ENCODE measurements around the gene MMP23B. TPM values are rescaled to one million over a fixed set of nuclear protein-coding genes. Genes with fewer than 3 reads are reported as not detected.

Gene MMP23B
- total RNA-seq, 4 donors from 2014 or later: 5.5 to 27.2 (median 9.4) TPM

DNA sequence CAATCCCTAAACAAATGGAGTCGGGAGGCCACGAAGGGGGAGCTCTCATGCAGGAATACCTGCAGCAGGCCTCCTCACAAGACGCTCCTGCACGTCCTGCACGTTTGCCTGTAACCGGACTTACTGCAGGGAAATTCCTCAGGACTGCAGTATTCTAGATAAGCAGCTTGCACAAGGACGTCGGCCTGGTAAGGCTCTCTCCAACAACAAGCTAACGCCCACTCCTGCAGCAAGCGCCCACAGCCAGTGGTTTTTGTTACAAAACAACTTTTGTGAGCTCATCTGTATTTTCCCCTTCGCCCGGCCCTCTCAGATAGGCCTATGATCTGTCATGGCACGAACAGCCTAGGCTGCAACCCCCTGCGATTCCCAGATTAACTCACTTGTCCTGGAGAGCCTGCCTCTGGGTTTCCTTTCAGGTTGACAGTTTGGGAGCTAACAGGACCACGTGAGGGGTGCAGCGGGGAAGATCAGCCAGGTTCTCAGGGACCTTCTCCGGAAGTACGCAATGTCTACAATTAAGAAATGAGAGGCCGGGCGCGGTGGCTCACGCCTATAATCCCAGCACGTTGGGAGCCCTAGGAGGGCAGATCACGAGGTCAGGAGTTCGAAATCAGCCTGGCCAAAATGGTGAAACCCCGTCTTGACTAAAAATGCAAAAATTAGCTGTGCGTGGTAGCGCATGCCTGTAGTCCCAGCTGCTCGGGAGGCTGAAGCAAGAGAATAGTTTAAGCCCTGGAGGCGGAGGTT is 17.6 kb upstream of the MMP23B start:
- no peak for TF ChIP-seq POLR2AphosphoS5 (IDR thresholded peaks at IDR 0.05)
- no peak for TF ChIP-seq EP300 (IDR thresholded peaks at IDR 0.05)
- TF ChIP-seq POLR2A (IDR thresholded peaks at IDR 0.05): no peak
- TF ChIP-seq, protein P1, sequence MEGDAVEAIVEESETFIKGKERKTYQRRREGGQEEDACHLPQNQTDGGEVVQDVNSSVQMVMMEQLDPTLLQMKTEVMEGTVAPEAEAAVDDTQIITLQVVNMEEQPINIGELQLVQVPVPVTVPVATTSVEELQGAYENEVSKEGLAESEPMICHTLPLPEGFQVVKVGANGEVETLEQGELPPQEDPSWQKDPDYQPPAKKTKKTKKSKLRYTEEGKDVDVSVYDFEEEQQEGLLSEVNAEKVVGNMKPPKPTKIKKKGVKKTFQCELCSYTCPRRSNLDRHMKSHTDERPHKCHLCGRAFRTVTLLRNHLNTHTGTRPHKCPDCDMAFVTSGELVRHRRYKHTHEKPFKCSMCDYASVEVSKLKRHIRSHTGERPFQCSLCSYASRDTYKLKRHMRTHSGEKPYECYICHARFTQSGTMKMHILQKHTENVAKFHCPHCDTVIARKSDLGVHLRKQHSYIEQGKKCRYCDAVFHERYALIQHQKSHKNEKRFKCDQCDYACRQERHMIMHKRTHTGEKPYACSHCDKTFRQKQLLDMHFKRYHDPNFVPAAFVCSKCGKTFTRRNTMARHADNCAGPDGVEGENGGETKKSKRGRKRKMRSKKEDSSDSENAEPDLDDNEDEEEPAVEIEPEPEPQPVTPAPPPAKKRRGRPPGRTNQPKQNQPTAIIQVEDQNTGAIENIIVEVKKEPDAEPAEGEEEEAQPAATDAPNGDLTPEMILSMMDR (IDR thresholded peaks at IDR 0.05): no peak
- no peaks in the 10 kb centered on the region for H3K9me3 ChIP-seq
- H3K27ac ChIP-seq: peak overlapping the region in 2 of 4 donors; percentile 100
- peaks cover 0 to 21% of the 10 kb centered on the region in 2 donors for H3K36me3 ChIP-seq
- ATAC-seq: no peak
- H3K4me1 ChIP-seq: peaks cover 0 to 40% (median 22%) of the 10 kb centered on the region in 3 donors
- H3K27me3 ChIP-seq: no peaks in the 10 kb centered on the region
- H3K4me3 ChIP-seq: peak overlapping the region; percentile 70 to 85
- WGBS, 2 donors (ENCODE audit: low coverage in 1 of 2): 15 to 44% methylated on average over 11 to 24 of the region's 30 CpGs

DNA sequence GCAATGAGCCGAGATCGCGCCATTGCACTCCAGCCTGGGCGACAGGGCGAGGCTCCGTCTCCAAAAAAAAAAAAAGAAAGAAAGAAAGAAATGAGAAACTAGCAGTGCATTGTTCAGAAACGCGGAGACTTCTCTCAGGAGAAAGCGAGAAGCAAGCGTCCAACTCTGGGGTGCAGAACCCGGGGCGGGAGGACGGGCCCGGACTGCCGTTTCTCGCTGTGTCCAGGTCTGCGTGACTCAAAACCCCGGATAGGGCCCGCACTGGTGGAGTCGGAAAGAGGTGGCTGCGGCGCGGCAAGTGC is 17.1 kb upstream of the MMP23B start:
- no peak for ATAC-seq

DNA sequence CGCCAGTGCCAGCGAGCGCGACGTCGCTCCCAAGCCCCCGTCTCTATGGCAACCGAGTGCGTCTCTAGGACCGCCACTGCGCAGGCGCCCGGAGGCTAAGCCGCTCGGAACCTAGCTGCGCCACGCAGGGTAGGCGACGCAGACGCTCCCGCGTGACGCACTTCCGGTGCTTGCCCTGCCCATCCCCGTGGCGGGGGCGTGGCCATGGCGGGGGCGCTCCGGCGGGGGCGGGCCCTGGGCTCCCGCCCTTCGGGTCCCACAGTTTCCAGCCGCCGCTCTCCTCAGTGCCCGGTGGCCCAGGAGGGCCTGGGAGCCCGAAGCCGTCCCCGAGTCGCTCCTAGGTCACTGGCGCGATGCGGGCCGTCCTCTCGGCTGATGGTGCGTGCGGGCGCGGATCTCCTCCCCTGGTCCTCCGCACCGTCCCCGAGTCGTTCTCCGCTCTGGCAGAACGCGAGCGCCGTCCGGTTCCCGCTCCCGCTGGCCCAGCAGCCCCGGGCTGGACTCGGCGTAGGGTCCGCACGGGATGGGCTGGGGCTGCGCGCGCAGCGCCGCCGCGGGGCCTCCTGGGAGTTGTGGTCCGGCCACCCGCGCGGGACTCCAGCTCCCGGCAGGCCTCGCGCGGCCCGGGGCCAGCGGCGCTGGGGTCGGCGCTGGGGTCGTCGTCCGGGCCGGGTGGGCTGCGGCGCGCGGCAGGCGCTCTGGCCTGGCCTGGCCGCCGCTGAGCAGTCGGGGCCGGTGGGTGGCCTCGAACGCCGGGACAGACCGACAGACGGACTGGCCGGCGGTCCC is 16.5 kb upstream of the MMP23B start, which contains the start of gene MIB2:
MIB2 (plus strand) TSS at position 245 of the 789 bp plus-strand sequence. CDS start 7,953 bp downstream, outside the sequence.
- H3K27me3 ChIP-seq: no peaks in the 10 kb centered on the region
- H3K4me1 ChIP-seq: peaks cover 0 to 51% (median 22%) of the 10 kb centered on the region in 3 donors
- H3K9me3 ChIP-seq: no peaks in the 10 kb centered on the region
- H3K36me3 ChIP-seq: peaks cover 0 to 25% of the 10 kb centered on the region in 2 donors
- ATAC-seq: peak; percentile 95
- TF ChIP-seq, protein P1 (IDR thresholded peaks at IDR 0.05): no peak
- TF ChIP-seq EP300 (IDR thresholded peaks at IDR 0.05) (no peak), POLR2A (IDR thresholded peaks at IDR 0.05) (peak; percentile 74 to 80), POLR2AphosphoS5 (IDR thresholded peaks at IDR 0.05) (peak; percentile 72)
- peak within 1 kb of the TSS; percentile 91 to 100 (median 100) for H3K27ac ChIP-seq
- peak within 1 kb of the TSS; percentile 70 to 85 for H3K4me3 ChIP-seq
- no CpG with 5 or more reads among the region's 107 CpGs for WGBS, 2 donors (ENCODE audit: low coverage in 1 of 2)

More for the DNA sequence above, 17.1 kb upstream of the MMP23B start:
- H3K4me3 ChIP-seq: peak overlapping the region; percentile 70 to 85
- TF ChIP-seq, protein P1 (IDR thresholded peaks at IDR 0.05): no peak
- no peak for TF ChIP-seq POLR2A (IDR thresholded peaks at IDR 0.05)
- H3K4me1 ChIP-seq: peaks cover 0 to 45% (median 22%) of the 10 kb centered on the region in 3 donors
- no peaks in the 10 kb centered on the region for H3K27me3 ChIP-seq
- peaks cover 0 to 25% of the 10 kb centered on the region in 2 donors for H3K36me3 ChIP-seq
- WGBS, 2 donors (ENCODE audit: low coverage in 1 of 2): 0 to 2% methylated on average over 9 to 16 of the region's 23 CpGs
- H3K27ac ChIP-seq: peak overlapping the region in 3 of 4 donors; percentile 99 to 100 (median 100)
- H3K9me3 ChIP-seq: no peaks in the 10 kb centered on the region

DNA sequence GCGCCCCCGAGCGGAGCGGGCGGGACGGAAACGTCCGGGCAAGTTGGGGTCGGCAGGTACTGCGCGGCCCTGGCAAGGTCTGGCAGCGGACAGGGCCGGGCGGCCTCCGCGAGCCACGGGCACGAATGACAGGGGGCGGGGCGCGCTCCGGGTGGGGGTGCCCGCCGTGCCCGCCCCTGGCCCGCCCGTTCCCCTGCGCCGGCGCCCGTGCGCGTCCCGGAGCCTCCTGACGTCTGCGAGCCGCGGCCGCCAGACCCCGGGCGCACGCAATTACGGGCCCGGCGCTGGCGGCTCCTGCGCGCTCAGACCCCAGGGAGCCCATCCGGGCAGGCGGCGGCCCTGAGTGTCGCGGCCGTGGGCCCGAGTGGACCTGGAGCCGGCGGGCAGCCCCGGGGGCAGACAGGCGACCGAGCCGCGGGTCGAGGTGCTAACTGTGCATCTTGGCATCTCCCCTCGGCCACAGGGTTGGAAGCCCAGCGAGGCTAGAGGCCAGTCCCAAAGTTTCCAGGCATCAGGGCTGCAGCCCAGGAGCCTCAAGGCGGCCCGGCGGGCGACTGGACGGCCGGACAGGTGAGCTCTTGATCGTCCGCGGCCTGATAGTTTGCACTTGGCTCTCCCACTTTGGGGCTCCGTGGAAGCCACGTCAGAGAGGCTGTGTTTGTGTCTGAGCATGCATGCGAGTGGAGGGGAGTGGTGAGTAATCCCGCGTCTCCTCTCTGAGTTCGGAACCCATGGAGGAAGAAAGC is 15.8 kb upstream of the MMP23B start:
- Histone ChIP-seq H3K36me3 (peaks cover 0 to 25% of the 10 kb centered on the region in 2 donors), H3K9me3 (no peaks in the 10 kb centered on the region), H3K27ac (peak overlapping the region; percentile 91 to 100 (median 100)), H3K4me1 (peaks cover 0 to 56% (median 22%) of the 10 kb centered on the region in 3 donors), H3K27me3 (no peaks in the 10 kb centered on the region), H3K4me3 (peak overlapping the region; percentile 70 to 85)
- TF ChIP-seq POLR2A (IDR thresholded peaks at IDR 0.05) (no peak), EP300 (IDR thresholded peaks at IDR 0.05) (no peak), POLR2AphosphoS5 (IDR thresholded peaks at IDR 0.05) (no peak)
- TF ChIP-seq, protein P1 (IDR thresholded peaks at IDR 0.05): no peak
- WGBS, 2 donors (ENCODE audit: low coverage in 1 of 2): 44% methylated on average over 3 of the region's 80 CpGs; no CpG with 5 or more reads in 1 of the 2 donors
- ATAC-seq: peak; percentile 25

Data from gastroesophageal sphincter (tissue), 4 donors.